ENCODE measurements around the gene NPHP1. TPM values are rescaled to one million over a fixed set of nuclear protein-coding genes. Genes with fewer than 3 reads are reported as not detected.
A peak's percentile ranks its signal among the peaks of the same experiment; 100 is the strongest.
"Not testable (repeated sequence)": the region's sequence is repeated elsewhere in the genome, so short reads cannot be mapped to it uniquely, and the experiment has no call there.

The NPHP1 gene
- total and polyA plus RNA-seq, 2 donors from 2014 or later = 11.8 to 18.3 TPM

DNA sequence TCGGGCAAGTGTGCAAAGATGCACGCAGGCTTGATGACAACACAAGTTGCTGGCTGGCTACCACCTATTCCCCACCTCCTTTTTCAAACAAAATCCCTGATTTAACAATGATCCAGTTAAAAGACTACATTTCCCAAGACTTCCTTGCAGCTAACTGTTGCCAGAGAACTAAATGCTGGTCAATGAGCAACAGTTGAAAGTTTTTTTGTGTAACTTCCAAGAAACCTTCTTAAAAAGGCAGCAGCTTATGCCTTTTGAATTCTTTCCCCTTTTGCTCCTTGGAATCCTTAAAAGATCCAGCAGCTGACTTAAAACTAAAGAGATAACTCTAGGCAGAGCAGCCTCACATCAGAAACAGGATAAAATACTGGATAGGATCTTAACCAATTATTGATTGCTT lies 38.5 kb downstream of the NPHP1 start:
- H3K4me1 ChIP-seq (ENCODE audit: control insufficient read depth in 2 of 3, insufficient read depth in 2 of 3, low read depth in 1 of 3, low read length in 3 of 3) = no peaks in the 10 kb centered on the region
- no peaks in the 10 kb centered on the region for H3K27me3 ChIP-seq (ENCODE audit: control insufficient read depth, insufficient read depth, low read length)
- H3K9ac ChIP-seq (ENCODE audit: low read length in 3 of 3) = no peak overlapping the region
- DNase-seq (no peak), FAIRE-seq (no peak)
- no peak overlapping the region for H3K4me3 ChIP-seq (ENCODE audit: low read length in 3 of 3)
- H3K9me3 ChIP-seq (ENCODE audit: control insufficient read depth in 2 of 3, insufficient read depth in 1 of 3, low read length in 3 of 3) = no peaks in the 10 kb centered on the region
- intact Hi-C loops (cut with DNase I) = no loop called here
- H3K27ac ChIP-seq (ENCODE audit: low read depth in 2 of 2, low read length in 2 of 2) = no peak overlapping the region
- TF ChIP-seq, protein P1, sequence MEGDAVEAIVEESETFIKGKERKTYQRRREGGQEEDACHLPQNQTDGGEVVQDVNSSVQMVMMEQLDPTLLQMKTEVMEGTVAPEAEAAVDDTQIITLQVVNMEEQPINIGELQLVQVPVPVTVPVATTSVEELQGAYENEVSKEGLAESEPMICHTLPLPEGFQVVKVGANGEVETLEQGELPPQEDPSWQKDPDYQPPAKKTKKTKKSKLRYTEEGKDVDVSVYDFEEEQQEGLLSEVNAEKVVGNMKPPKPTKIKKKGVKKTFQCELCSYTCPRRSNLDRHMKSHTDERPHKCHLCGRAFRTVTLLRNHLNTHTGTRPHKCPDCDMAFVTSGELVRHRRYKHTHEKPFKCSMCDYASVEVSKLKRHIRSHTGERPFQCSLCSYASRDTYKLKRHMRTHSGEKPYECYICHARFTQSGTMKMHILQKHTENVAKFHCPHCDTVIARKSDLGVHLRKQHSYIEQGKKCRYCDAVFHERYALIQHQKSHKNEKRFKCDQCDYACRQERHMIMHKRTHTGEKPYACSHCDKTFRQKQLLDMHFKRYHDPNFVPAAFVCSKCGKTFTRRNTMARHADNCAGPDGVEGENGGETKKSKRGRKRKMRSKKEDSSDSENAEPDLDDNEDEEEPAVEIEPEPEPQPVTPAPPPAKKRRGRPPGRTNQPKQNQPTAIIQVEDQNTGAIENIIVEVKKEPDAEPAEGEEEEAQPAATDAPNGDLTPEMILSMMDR (IDR thresholded peaks at IDR 0.05; ENCODE audit: borderline replicate concordance, extremely low read depth, insufficient read depth) = no peak
- no peaks in the 10 kb centered on the region for H3K36me3 ChIP-seq (ENCODE audit: control insufficient read depth in 2 of 3, insufficient read depth in 3 of 3, low read length in 3 of 3)

DNA sequence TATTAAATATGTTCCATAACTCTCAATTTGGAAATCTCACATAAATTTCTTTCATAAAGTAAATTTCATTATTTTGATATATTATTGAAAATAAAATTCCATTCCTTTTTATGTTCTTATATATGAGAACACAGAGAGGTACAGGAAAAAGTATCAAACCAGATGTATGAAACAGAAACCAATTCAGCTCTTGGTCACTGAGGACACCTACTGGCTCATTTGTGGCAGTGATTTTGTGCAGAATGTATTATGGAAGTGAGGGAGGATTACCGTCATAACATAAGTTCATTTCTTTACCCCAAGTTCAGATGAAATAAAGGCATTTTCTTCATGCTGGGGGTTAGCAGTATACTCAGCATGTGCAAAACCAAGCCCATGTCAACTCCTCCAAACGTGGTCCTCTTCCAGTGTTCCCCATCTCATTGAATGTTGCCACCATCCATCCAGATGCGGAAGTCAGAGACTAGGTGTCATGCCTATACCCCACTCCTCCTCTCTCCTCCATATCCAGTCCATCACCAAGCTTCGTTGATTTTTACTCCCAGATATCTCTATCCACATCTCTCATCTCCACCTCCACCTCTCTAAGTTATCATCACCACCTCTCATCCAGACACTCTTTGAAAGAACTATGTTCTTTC lies 47.5 kb downstream of the NPHP1 start:
- intact Hi-C loops (cut with DNase I) = no loop called here
- H3K4me1 ChIP-seq (ENCODE audit: control insufficient read depth in 2 of 3, insufficient read depth in 2 of 3, low read depth in 1 of 3, low read length in 3 of 3) = no peaks in the 10 kb centered on the region
- H3K9me3 ChIP-seq (ENCODE audit: control insufficient read depth in 2 of 3, insufficient read depth in 1 of 3, low read length in 3 of 3) = peaks cover 0 to 3% (median 0%) of the 10 kb centered on the region in 3 donors
- DNase-seq = peak in 3 of 5 donors; percentile 14 to 71 (median 44)
- no peak overlapping the region for H3K27ac ChIP-seq (ENCODE audit: low read depth in 2 of 2, low read length in 2 of 2)
- peak; percentile 97 for FAIRE-seq
- no peak overlapping the region for H3K4me3 ChIP-seq (ENCODE audit: low read length in 3 of 3)
- TF ChIP-seq, protein P1 (IDR thresholded peaks at IDR 0.05; ENCODE audit: borderline replicate concordance, extremely low read depth, insufficient read depth) = peak; percentile 69
- no peak overlapping the region for H3K9ac ChIP-seq (ENCODE audit: low read length in 3 of 3)
- no peaks in the 10 kb centered on the region for H3K27me3 ChIP-seq (ENCODE audit: control insufficient read depth, insufficient read depth, low read length)
- H3K36me3 ChIP-seq (ENCODE audit: control insufficient read depth in 2 of 3, insufficient read depth in 3 of 3, low read length in 3 of 3) = no peaks in the 10 kb centered on the region

DNA sequence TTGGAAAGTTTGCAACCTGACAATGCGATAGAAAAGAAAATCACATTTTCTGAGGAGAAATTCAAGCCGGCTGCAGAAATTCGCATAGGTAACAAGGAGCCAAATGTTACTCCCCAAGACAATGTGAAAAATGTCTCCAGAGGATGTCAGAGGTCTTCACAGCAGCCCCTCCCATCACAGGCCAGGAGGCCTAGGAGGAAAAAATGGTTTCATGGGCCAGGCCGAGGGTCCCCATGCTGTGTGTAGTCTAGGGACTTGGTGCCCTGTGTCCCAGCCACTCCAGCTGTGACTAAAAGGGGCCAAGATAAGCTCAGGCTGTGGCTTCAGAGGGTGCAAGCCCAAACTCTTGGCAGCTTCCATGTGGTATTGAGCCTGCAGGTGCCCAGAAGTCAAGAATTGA lies 50.0 kb downstream of the NPHP1 start:
- DNase-seq; H3K27ac ChIP-seq (ENCODE audit: low read depth in 2 of 2, low read length in 2 of 2); H3K4me3 ChIP-seq (ENCODE audit: low read length in 3 of 3); H3K9ac ChIP-seq (ENCODE audit: low read length in 3 of 3); intact Hi-C loops (cut with DNase I); H3K36me3 ChIP-seq (ENCODE audit: control insufficient read depth in 2 of 3, insufficient read depth in 3 of 3, low read length in 3 of 3); H3K9me3 ChIP-seq (ENCODE audit: control insufficient read depth in 2 of 3, insufficient read depth in 1 of 3, low read length in 3 of 3); FAIRE-seq; H3K4me1 ChIP-seq (ENCODE audit: control insufficient read depth in 2 of 3, insufficient read depth in 2 of 3, low read depth in 1 of 3, low read length in 3 of 3); H3K27me3 ChIP-seq (ENCODE audit: control insufficient read depth, insufficient read depth, low read length): not testable (repeated sequence)

DNA sequence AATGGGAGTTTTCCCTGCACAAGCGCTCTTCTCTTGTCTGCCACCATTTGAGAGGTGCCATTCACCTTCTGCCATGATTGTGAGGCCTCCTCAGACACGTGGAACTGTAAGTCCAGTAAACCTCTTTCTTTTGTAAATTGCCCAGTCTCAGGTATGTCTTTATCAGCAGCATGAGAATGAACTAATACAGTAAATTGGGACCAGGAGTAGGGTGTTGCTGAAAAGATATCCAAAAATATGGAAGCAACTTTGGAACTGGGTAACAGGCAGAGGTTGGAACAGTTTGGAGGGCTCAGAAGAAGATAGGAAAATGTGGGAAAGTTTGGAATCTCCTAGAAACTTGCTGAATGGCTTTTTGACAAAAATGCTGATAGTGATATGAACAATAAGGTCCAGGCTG lies 50.6 kb downstream of the NPHP1 start:
- DNase-seq; H3K4me3 ChIP-seq (ENCODE audit: low read length in 3 of 3); H3K27me3 ChIP-seq (ENCODE audit: control insufficient read depth, insufficient read depth, low read length); H3K4me1 ChIP-seq (ENCODE audit: control insufficient read depth in 2 of 3, insufficient read depth in 2 of 3, low read depth in 1 of 3, low read length in 3 of 3); H3K27ac ChIP-seq (ENCODE audit: low read depth in 2 of 2, low read length in 2 of 2); H3K36me3 ChIP-seq (ENCODE audit: control insufficient read depth in 2 of 3, insufficient read depth in 3 of 3, low read length in 3 of 3); H3K9ac ChIP-seq (ENCODE audit: low read length in 3 of 3); intact Hi-C loops (cut with DNase I); H3K9me3 ChIP-seq (ENCODE audit: control insufficient read depth in 2 of 3, insufficient read depth in 1 of 3, low read length in 3 of 3); FAIRE-seq: not testable (repeated sequence)
